GM18502 (cell line): Measurements from ENCODE around the gene CDR2L.

Experiments
- ATAC-seq: cut with Tn5 transposase; IDR thresholded peaks from one replicate; pipeline ENCODE4 v1.9.1; 2021; ENCODE audit warnings: mild to moderate bottlenecking; ENCODE audit not compliant: unreplicated experiment, poor library complexity

Gene CDR2L

GRCh38 chr17:74987418-74987908, at the start of gene CDR2L:
Gene CDR2L, plus strand, starts transcription at chr17:74987632. Its CDS starts 412 bp downstream, at chr17:74988044.
- ATAC-seq, result peak; percentile 93

- no peak for ATAC-seq
These were observed 49.1 kb upstream of the CDR2L start for GRCh38 chr17:74938194-74938950.

GRCh38 chr17:74939534-74939933, 47.9 kb upstream of the CDR2L start:
- ATAC-seq, result no peak

- ATAC-seq, result no peak
These were observed 46.2 kb upstream of the CDR2L start for GRCh38 chr17:74941128-74941725.

- no peak for ATAC-seq
These were observed 43.5 kb upstream of the CDR2L start for GRCh38 chr17:74943808-74944522.

- ATAC-seq, result peak; percentile 54
These were observed 41.9 kb upstream of the CDR2L start for GRCh38 chr17:74945543-74945942.

GRCh38 chr17:74946641-74947040, 40.8 kb upstream of the CDR2L start:
- no peak for ATAC-seq

GRCh38 chr17:74947041-74947754, 40.2 kb upstream of the CDR2L start:
- no peak for ATAC-seq

- ATAC-seq, result no peak
These were observed 37.8 kb upstream of the CDR2L start for GRCh38 chr17:74949455-74950115.

GRCh38 chr17:74950207-74950606, 37.2 kb upstream of the CDR2L start:
- ATAC-seq, result no peak

- no peak for ATAC-seq
These were observed 36.4 kb upstream of the CDR2L start for GRCh38 chr17:74951065-74951464.

- no peak for ATAC-seq
These were observed 35.6 kb upstream of the CDR2L start for GRCh38 chr17:74951680-74952421.

GRCh38 chr17:74952431-74953133, 34.9 kb upstream of the CDR2L start:
- no peak for ATAC-seq

GRCh38 chr17:74953134-74953687, 34.2 kb upstream of the CDR2L start:
- no peak for ATAC-seq

GRCh38 chr17:74954115-74954514, 33.3 kb upstream of the CDR2L start:
- no peak for ATAC-seq

GRCh38 chr17:74954665-74955421, 32.6 kb upstream of the CDR2L start:
- ATAC-seq, result no peak

- ATAC-seq, result no peak
These were observed 31.3 kb upstream of the CDR2L start for GRCh38 chr17:74956093-74956492.
